SK-N-SH (cell line): ENCODE results near the gene SEC14L5. TPM values are rescaled to one million over a fixed set of nuclear protein-coding genes. Genes with fewer than 3 reads are reported as not detected.

Experiments used
- CTCF ChIA-PET: fragments of 300-600, 350-600 bp; formaldehyde crosslinking; extraction: SDS; loops from one replicate; lab custom pipeline; 2021; lab: Yijun Ruan, JAX
- POLR2A ChIA-PET: fragments of 350-600 bp; sonication (Branson Sonifier 250); formaldehyde crosslinking; extraction: SDS; loops from one replicate; lab custom pipeline; 2020; ENCODE audit warnings: antibody characterized with exemption, inconsistent platforms; lab: Yijun Ruan, JAX
- DNase-seq: peaks from one replicate; pipeline ENCODE4 v3.0.0; 2012
- H2AFZ ChIP-seq: fragments of 200-600 bp; sonication (generic); 2 replicates; pipeline ENCODE4 v1.8.1; 2016; ENCODE audit warnings: antibody characterized with exemption, mild to moderate bottlenecking, low read depth
- H3F3A ChIP-seq: fragments of 200-600 bp; sonication (generic); replicated peaks from 2 replicates; pipeline ENCODE3; 2016; ENCODE audit warnings: antibody characterized with exemption, mild to moderate bottlenecking; ENCODE audit not compliant: insufficient read depth
- H3K27ac ChIP-seq, 2 experiments: fragments of 200-500 bp in 1 of 2; fragments of 200-600 bp in 1 of 2; sonication (Bioruptor generic) in 1 of 2; sonication (generic), shearing (Covaris generic) in 1 of 2; 2 replicates each; pipeline versions ENCODE4 v1.5.1 to v1.6.1; 2014 to 2016; ENCODE audit warnings: low read depth in 2 of 2, inconsistent platforms in 1 of 2, low read length in 1 of 2, mild to moderate bottlenecking in 1 of 2, mixed read lengths in 1 of 2
- H3K27me3 ChIP-seq: fragments of 200-600 bp; sonication (generic), shearing (Covaris generic); 2 replicates; pipeline ENCODE4 v1.6.1; 2016; ENCODE audit warnings: mixed run types; ENCODE audit not compliant: insufficient read depth
- H3K36me3 ChIP-seq, 2 experiments: fragments of 200-500 bp in 1 of 2; fragments of 200-600 bp in 1 of 2; sonication (Bioruptor generic) in 1 of 2; sonication (generic) in 1 of 2; replicated peaks in 1 of 2; 2 replicates each; pipeline versions ENCODE3 to v1.5.1; 2014 to 2016; ENCODE audit warnings: low read length in 1 of 2, mild to moderate bottlenecking in 1 of 2; ENCODE audit not compliant: insufficient read depth in 2 of 2, control insufficient read depth in 1 of 2
- H3K4me1 ChIP-seq, 2 experiments: fragments of 200-500 bp in 1 of 2; fragments of 200-600 bp in 1 of 2; sonication (Bioruptor generic) in 1 of 2; sonication (generic), shearing (Covaris generic) in 1 of 2; 2 replicates each; pipeline versions ENCODE4 v1.5.1 to v1.6.1; 2014 to 2016; ENCODE audit warnings: low read depth in 1 of 2, low read length in 1 of 2, mixed run types in 1 of 2; ENCODE audit not compliant: insufficient read depth in 2 of 2, control insufficient read depth in 1 of 2
- H3K4me2 ChIP-seq: fragments of 200-600 bp; sonication (generic), shearing (Covaris generic); 2 replicates; pipeline ENCODE4 v1.6.1; 2017; ENCODE audit warnings: mixed run types
- H3K4me3 ChIP-seq, 2 experiments: fragments of 200-500 bp in 1 of 2; fragments of 200-600 bp in 1 of 2; sonication (Bioruptor generic) in 1 of 2; sonication (generic), shearing (Covaris generic) in 1 of 2; 2 replicates each; pipeline versions ENCODE4 v1.5.1 to v1.8.1; 2014 to 2016; ENCODE audit warnings: low read depth in 2 of 2, inconsistent platforms in 1 of 2, low read length in 1 of 2, mild to moderate bottlenecking in 1 of 2, mixed read lengths in 1 of 2, moderate library complexity in 1 of 2
- H3K79me2 ChIP-seq: fragments of 200-600 bp; sonication (generic); 2 replicates; pipeline ENCODE4 v1.8.1; 2017; ENCODE audit warnings: mild to moderate bottlenecking; ENCODE audit not compliant: insufficient read depth
- H3K9ac ChIP-seq: fragments of 200-600 bp; sonication (generic); 2 replicates; pipeline ENCODE4 v1.6.1; 2017; ENCODE audit warnings: mixed run types
- H3K9me2 ChIP-seq: fragments of 200-600 bp; sonication (generic); 2 replicates; pipeline ENCODE4 v1.6.1; 2017; ENCODE audit warnings: mixed run types
- H3K9me3 ChIP-seq: fragments of 200-600 bp; sonication (generic); 2 replicates; pipeline ENCODE4 v1.6.1; 2017; ENCODE audit warnings: mixed run types, mild to moderate bottlenecking, moderate library complexity
- H4K20me1 ChIP-seq: fragments of 200-600 bp; sonication (generic); 2 replicates; pipeline ENCODE4 v1.6.1; 2017; ENCODE audit warnings: mild to moderate bottlenecking, mixed run types; ENCODE audit not compliant: insufficient read depth
- CTCF ChIP-seq: fragments of 200-600 bp; sonication (generic); IDR thresholded peaks from 2 replicates; pipeline ENCODE4 v1.6.1; 2017; ENCODE audit warnings: antibody characterized with exemption, mild to moderate bottlenecking, moderate library complexity
- ELF1 ChIP-seq: IDR thresholded peaks from 2 replicates; pipeline ENCODE4 v1.4.0; 2012
- EP300 ChIP-seq, 2 experiments: IDR thresholded peaks; 2 replicates each; pipeline versions ENCODE4 v1.4.0 to v1.6.1; 2012; ENCODE audit warnings: borderline replicate concordance in 1 of 2, low read depth in 1 of 2, low read length in 1 of 2
- FOXM1 ChIP-seq: IDR thresholded peaks from 2 replicates; pipeline ENCODE4 v1.4.0; 2012; ENCODE audit warnings: low read depth, mild to moderate bottlenecking
- GABPA ChIP-seq: IDR thresholded peaks from 2 replicates; pipeline ENCODE4 v1.4.0; 2012; ENCODE audit warnings: low read depth, mild to moderate bottlenecking
- IRF3 ChIP-seq: fragments of 150-350 bp; IDR thresholded peaks from 2 replicates; pipeline ENCODE4 v1.6.1; 2016; ENCODE audit warnings: mild to moderate bottlenecking, low read depth, low read length
- MAX ChIP-seq: IDR thresholded peaks from 2 replicates; pipeline ENCODE4 v1.4.0; 2012; ENCODE audit warnings: low read depth
- MEF2A ChIP-seq: IDR thresholded peaks from 2 replicates; pipeline ENCODE4 v1.4.0; 2012; ENCODE audit warnings: low read depth, borderline replicate concordance
- NFIC ChIP-seq: IDR thresholded peaks from 2 replicates; pipeline ENCODE4 v1.4.0; 2012; ENCODE audit warnings: borderline replicate concordance
- NRF1 ChIP-seq: IDR thresholded peaks from 2 replicates; pipeline ENCODE4 v1.6.1; 2012; ENCODE audit warnings: low read depth, mild to moderate bottlenecking, low read length
- TCF12 ChIP-seq: IDR thresholded peaks from 2 replicates; pipeline ENCODE4 v1.4.0; 2012
- TEAD4 ChIP-seq: IDR thresholded peaks from 2 replicates; pipeline ENCODE4 v1.4.0; 2012; ENCODE audit warnings: mild to moderate bottlenecking, borderline replicate concordance; ENCODE audit not compliant: insufficient read depth
- WGBS: methylation state at CpG from one replicate; pipeline ENCODE4 v1.1.6; 2017; ENCODE audit warnings: low lambda C conversion rate; 5-methylcytosine and 5-hydroxymethylcytosine counted together
- polyA plus RNA-seq, 3 experiments: library from polyadenylated mRNA; depleted of rRNA; stranded (reverse); fragments of >200 nt; gene quantifications; 2 replicates each; pipeline ENCODE4 v1.2.3, GENCODE V29; 2012

The SEC14L5 gene
- polyA plus RNA-seq, 1 of the 3 experiments (the other 2 are of a cell fraction): 0.08 TPM

- no peak overlapping the region for H3K9ac ChIP-seq
- H3K9me2 ChIP-seq: no peaks in the 10 kb centered on the region
- H3K27me3 ChIP-seq: peaks cover 22% of the 10 kb centered on the region
- H3K9me3 ChIP-seq: no peaks in the 10 kb centered on the region
- TF ChIP-seq NRF1 (no peak), CTCF (peak; percentile 22; the same call in 1 of the 2 replicates)
- TF ChIP-seq, all 33 proteins: peak for 1
- POLR2A ChIA-PET: no interaction called here
- no peak overlapping the region for H2AFZ ChIP-seq
- no peaks in the 10 kb centered on the region for H4K20me1 ChIP-seq
- 18% methylated on average over 5 of the region's 5 CpGs for WGBS
- CTCF ChIA-PET: no interaction called here
- no peaks in the 10 kb centered on the region for H3K79me2 ChIP-seq
- no peaks in the 10 kb centered on the region for H3K36me3 ChIP-seq
- DNase-seq: no peak
- no peak overlapping the region for H3K27ac ChIP-seq
- no peak overlapping the region for H3K4me2 ChIP-seq
- no peaks in the 10 kb centered on the region for H3F3A ChIP-seq
- H3K4me1 ChIP-seq: peaks cover 0 to 5% of the 10 kb centered on the region in 2 experiments; a peak in 1 of 4 replicates
- H3K4me3 ChIP-seq: no peak overlapping the region
These were observed 26.3 kb downstream of the SEC14L5 start for GRCh38 chr16:4984174-4984990.

GRCh38 chr16:4987250-4987579 lies 29.1 kb downstream of the SEC14L5 start:
- TF ChIP-seq IRF3 (no peak), NFIC (no peak), TEAD4 (no peak), EP300 (IDR thresholded peaks at IDR 0.05; ENCODE audit: borderline replicate concordance in 1 of 2, low read depth in 1 of 2, low read length in 1 of 2) (no peak), FOXM1 (no peak), CTCF (no peak), MAX (no peak), GABPA (no peak), ELF1 (no peak), MEF2A (no peak), TCF12 (no peak)
- H4K20me1 ChIP-seq: no peaks in the 10 kb centered on the region
- 13% methylated on average over 8 of the region's 10 CpGs for WGBS
- H3K27ac ChIP-seq: no peak overlapping the region
- H3K9ac ChIP-seq: no peak overlapping the region
- no peaks in the 10 kb centered on the region for H3K79me2 ChIP-seq
- CTCF ChIA-PET: no interaction called here
- no peaks in the 10 kb centered on the region for H3F3A ChIP-seq
- POLR2A ChIA-PET: interaction anchor here (0.7 kb wide), 1 partner anchor 20 kb away, joined by 3 read pairs; no protein-coding TSS in a partner anchor
- peaks cover 0 to 5% of the 10 kb centered on the region in 2 experiments; a peak in 1 of 4 replicates for H3K4me1 ChIP-seq
- no peaks in the 10 kb centered on the region for H3K9me2 ChIP-seq
- H3K4me3 ChIP-seq: no peak overlapping the region
- DNase-seq: no peak
- no peaks in the 10 kb centered on the region for H3K36me3 ChIP-seq
- H3K4me2 ChIP-seq: no peak overlapping the region
- peaks cover 22% of the 10 kb centered on the region for H3K27me3 ChIP-seq
- H2AFZ ChIP-seq: no peak overlapping the region
- H3K9me3 ChIP-seq: no peaks in the 10 kb centered on the region
